Activated naive CD8-positive, alpha-beta T cell treated with anti-CD3 and anti-CD28 coated beads, Interleukin-2, amount 10 ng/mL, durations not matched to agents 7 days and 5 days (primary cell): ENCODE results near the gene AKR7A2. TPM values are rescaled to one million over a fixed set of nuclear protein-coding genes. Genes with fewer than 3 reads are reported as not detected.

Experiments used
- ATAC-seq: fragments of 150-1000 bp; cut with Tn5 transposase; one replicate; pipeline ENCODE4 v1.10.0; 2021; ENCODE audit warnings: low read depth, moderate library complexity
- POLR2A ChIA-PET: fragments of 350-600 bp; sonication (Branson Sonifier 250); formaldehyde crosslinking; loops from one replicate; lab custom pipeline; 2021; ENCODE audit warnings: antibody characterized with exemption; lab: Charles Lee
- DNase-seq: peaks from one replicate; pipeline ENCODE4 v3.0.0; 2021
- H3K27ac Mint-ChIP-seq: one replicate; pipeline ENCODE4 v1.8.0; 2022; ENCODE audit warnings: mild to moderate bottlenecking, mixed read lengths
- H3K27me3 Mint-ChIP-seq: one replicate; pipeline ENCODE4 v1.8.0; 2022; ENCODE audit warnings: mild to moderate bottlenecking, moderate library complexity, mixed read lengths
- H3K36me3 Mint-ChIP-seq: one replicate; pipeline ENCODE4 v1.8.0; 2021; ENCODE audit warnings: mild to moderate bottlenecking, mixed read lengths
- H3K4me1 Mint-ChIP-seq: one replicate; pipeline ENCODE4 v1.8.0; 2021; ENCODE audit warnings: mixed read lengths
- H3K4me3 Mint-ChIP-seq: one replicate; pipeline ENCODE4 v1.8.0; 2022; ENCODE audit warnings: mild to moderate bottlenecking, moderate library complexity, mixed read lengths
- H3K9me3 Mint-ChIP-seq: one replicate; pipeline ENCODE4 v1.8.0; 2021; ENCODE audit warnings: mixed read lengths
- total RNA-seq, 2 experiments: library from RNA; stranded (reverse); gene quantifications; one replicate each; pipeline ENCODE4 v1.2.3, GENCODE V29; 2021

The AKR7A2 gene
- total RNA-seq, 2 experiments from 2014 or later: 48.5 to 49.6 TPM

DNA sequence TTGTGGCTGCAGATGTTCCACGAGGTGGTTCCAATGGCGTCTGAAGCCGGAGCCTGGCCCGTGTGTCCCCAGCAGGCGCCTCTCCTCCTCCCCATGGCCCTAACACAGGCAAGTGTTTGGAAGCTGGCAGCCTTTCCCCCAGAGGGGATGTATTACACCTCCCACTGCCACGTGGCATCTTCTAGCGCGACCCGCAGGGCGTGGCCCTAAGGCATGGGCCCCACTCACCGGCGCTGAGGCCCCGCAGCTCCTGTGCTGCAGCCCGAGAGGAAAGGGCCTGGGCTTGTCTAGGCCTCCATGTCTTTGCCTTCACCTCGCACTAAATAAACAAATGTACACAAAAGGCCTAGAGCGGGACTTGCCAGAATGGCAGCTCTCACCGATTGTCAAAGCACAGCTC is 38.1 kb upstream of the AKR7A2 start:
- Mint-ChIP-seq H3K9me3 (no peaks in the 10 kb centered on the region), H3K27me3 (no peaks in the 10 kb centered on the region), H3K27ac (no peak overlapping the region), H3K36me3 (peaks cover 7% of the 10 kb centered on the region), H3K4me1 (no peaks in the 10 kb centered on the region), H3K4me3 (no peak overlapping the region)
- DNase-seq: no peak
- no peak for ATAC-seq
- POLR2A ChIA-PET: no interaction called here

GRCh38 chr1:19348441-19349198 is 36.7 kb upstream of the AKR7A2 start:
- H3K36me3 Mint-ChIP-seq: peaks cover 11% of the 10 kb centered on the region
- no peaks in the 10 kb centered on the region for H3K27me3 Mint-ChIP-seq
- no peak overlapping the region for H3K4me3 Mint-ChIP-seq
- ATAC-seq: no peak
- peak overlapping the region; percentile 65 for H3K27ac Mint-ChIP-seq
- POLR2A ChIA-PET: no interaction called here
- H3K4me1 Mint-ChIP-seq: no peaks in the 10 kb centered on the region
- DNase-seq: no peak
- H3K9me3 Mint-ChIP-seq: no peaks in the 10 kb centered on the region

GRCh38 chr1:19347533-19348172 is 35.7 kb upstream of the AKR7A2 start:
- no peaks in the 10 kb centered on the region for H3K4me1 Mint-ChIP-seq
- H3K27me3 Mint-ChIP-seq: no peaks in the 10 kb centered on the region
- ATAC-seq (no peak), DNase-seq (no peak)
- peaks cover 10% of the 10 kb centered on the region for H3K36me3 Mint-ChIP-seq
- no peak overlapping the region for H3K27ac Mint-ChIP-seq
- no peak overlapping the region for H3K4me3 Mint-ChIP-seq
- H3K9me3 Mint-ChIP-seq: no peaks in the 10 kb centered on the region
- POLR2A ChIA-PET: interaction anchor here (0.6 kb wide), 1 partner anchor 94 kb away, joined by 3 read pairs; no protein-coding TSS in a partner anchor

GRCh38 chr1:19346026-19346425 is 34.1 kb upstream of the AKR7A2 start:
- peaks cover 13% of the 10 kb centered on the region for H3K36me3 Mint-ChIP-seq
- no peaks in the 10 kb centered on the region for H3K27me3 Mint-ChIP-seq
- H3K27ac Mint-ChIP-seq: no peak overlapping the region
- no peaks in the 10 kb centered on the region for H3K9me3 Mint-ChIP-seq
- DNase-seq (no peak), ATAC-seq (no peak)
- no peak overlapping the region for H3K4me3 Mint-ChIP-seq
- peaks cover 2% of the 10 kb centered on the region for H3K4me1 Mint-ChIP-seq
- POLR2A ChIA-PET: interaction anchor here (0.6 to 0.8 kb wide), 2 partner anchors 16 to 159 kb away, joined by 3 read pairs; no protein-coding TSS in a partner anchor

DNA sequence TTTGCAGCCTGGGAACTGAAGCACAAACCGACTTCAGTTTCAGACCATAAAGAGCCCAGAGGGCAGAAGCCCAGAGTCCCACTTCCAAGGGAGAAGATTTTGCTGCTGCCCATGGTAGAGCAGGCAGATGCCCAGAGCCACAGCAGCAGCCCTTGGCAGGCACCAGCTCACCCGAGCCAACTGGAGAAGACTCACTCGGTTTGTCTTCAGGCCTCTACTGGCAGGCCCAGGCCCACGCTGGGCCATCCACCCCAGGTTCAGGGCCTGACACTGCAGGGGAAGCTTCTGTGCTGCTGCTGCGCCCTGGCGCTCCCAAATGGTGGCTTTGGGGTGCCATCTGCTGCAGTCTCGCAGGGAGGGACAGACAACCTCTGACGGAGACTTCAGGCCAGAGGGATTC is 33.4 kb upstream of the AKR7A2 start:
- no peaks in the 10 kb centered on the region for H3K9me3 Mint-ChIP-seq
- POLR2A ChIA-PET: interaction anchor here (0.8 kb wide), 1 partner anchor 15 kb away, joined by 3 read pairs; no protein-coding TSS in a partner anchor
- H3K27ac Mint-ChIP-seq: no peak overlapping the region
- H3K27me3 Mint-ChIP-seq: no peaks in the 10 kb centered on the region
- peaks cover 13% of the 10 kb centered on the region for H3K36me3 Mint-ChIP-seq
- no peak overlapping the region for H3K4me3 Mint-ChIP-seq
- ATAC-seq: no peak
- DNase-seq: no peak
- H3K4me1 Mint-ChIP-seq: peaks cover 2% of the 10 kb centered on the region

- ATAC-seq: no peak
- H3K4me3 Mint-ChIP-seq: no peak overlapping the region
- H3K27ac Mint-ChIP-seq: no peak overlapping the region
- H3K36me3 Mint-ChIP-seq: peaks cover 11% of the 10 kb centered on the region
- H3K27me3 Mint-ChIP-seq: no peaks in the 10 kb centered on the region
- no peaks in the 10 kb centered on the region for H3K9me3 Mint-ChIP-seq
- POLR2A ChIA-PET: no interaction called here
- DNase-seq: no peak
- H3K4me1 Mint-ChIP-seq: peaks cover 2% of the 10 kb centered on the region
These were observed 32.9 kb upstream of the AKR7A2 start for GRCh38 chr1:19344831-19345230.

DNA sequence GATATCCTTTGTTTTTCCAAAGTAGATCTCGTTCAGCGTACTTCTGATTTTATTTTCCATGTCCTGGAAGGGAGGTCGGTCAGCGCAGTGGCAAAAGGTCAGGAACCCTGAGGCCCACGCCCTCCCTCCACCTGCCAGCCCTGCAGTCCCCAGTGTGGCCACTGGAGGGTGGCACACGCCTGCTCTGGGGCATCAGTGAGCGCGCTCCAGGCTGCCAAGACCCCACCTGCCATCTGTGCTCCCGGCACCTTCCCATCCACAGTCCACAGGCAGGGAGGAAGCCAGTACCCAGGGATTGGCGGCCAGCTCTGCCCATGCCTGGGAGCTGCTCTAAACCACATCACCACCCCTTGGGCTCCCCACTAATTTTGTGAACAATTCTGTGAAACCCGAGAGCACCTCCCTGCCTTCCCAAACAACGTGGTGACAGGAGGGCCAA is 32.4 kb upstream of the AKR7A2 start:
- no peaks in the 10 kb centered on the region for H3K9me3 Mint-ChIP-seq
- ATAC-seq (peak; percentile 58), DNase-seq (peak; percentile 71)
- H3K4me1 Mint-ChIP-seq: peaks cover 2% of the 10 kb centered on the region
- POLR2A ChIA-PET: no interaction called here
- H3K27ac Mint-ChIP-seq: no peak overlapping the region
- peaks cover 11% of the 10 kb centered on the region for H3K36me3 Mint-ChIP-seq
- H3K4me3 Mint-ChIP-seq: no peak overlapping the region
- no peaks in the 10 kb centered on the region for H3K27me3 Mint-ChIP-seq

- peaks cover 2% of the 10 kb centered on the region for H3K4me1 Mint-ChIP-seq
- H3K27ac Mint-ChIP-seq: no peak overlapping the region
- H3K9me3 Mint-ChIP-seq: no peaks in the 10 kb centered on the region
- H3K27me3 Mint-ChIP-seq: no peaks in the 10 kb centered on the region
- peaks cover 15% of the 10 kb centered on the region for H3K36me3 Mint-ChIP-seq
- H3K4me3 Mint-ChIP-seq: no peak overlapping the region
- no peak for ATAC-seq
- DNase-seq: no peak
- POLR2A ChIA-PET: no interaction called here
These were observed 31.8 kb upstream of the AKR7A2 start for GRCh38 chr1:19343617-19344350.

GRCh38 chr1:19342894-19343616 is 31.1 kb upstream of the AKR7A2 start:
- no peak overlapping the region for H3K4me3 Mint-ChIP-seq

DNA sequence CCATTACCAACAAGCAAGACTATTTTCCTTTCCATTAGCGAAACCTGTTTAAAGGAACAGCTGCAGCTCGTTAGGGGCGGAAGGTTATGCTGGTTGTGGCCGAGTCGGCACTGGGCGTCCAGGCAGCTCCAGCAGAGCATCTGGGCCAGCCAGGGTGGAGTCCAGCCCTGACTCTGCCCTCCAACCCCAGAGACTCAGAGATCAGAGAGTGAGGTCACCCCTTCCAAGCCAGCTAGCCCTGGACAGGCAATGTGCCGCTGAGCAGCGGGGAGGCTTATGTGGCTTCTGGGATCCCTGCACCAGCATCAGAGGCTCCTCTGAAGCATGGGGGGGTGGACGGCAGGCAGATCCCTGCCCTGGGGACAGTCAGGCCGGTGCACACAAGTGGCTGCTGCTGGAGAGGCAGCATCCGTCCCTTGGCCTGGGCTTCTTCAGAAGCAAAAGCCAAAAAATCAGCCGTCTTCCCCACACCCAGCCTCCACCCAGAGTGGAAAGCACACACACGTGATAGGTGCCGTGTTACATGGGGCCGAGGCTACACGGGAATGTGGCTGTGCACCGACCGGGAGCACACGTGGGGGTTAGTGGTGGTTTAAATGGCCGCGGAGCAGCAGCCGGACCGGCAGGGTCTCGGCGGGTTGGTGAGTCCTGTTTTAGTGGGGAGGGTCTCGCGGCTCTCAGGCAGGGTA is 30.3 kb upstream of the AKR7A2 start:
- Mint-ChIP-seq H3K27ac (no peak overlapping the region), H3K4me1 (peaks cover 2% of the 10 kb centered on the region), H3K36me3 (peaks cover 18% of the 10 kb centered on the region), H3K27me3 (no peaks in the 10 kb centered on the region), H3K9me3 (no peaks in the 10 kb centered on the region), H3K4me3 (no peak overlapping the region)
- DNase-seq (no peak), ATAC-seq (no peak)
- POLR2A ChIA-PET: no interaction called here

More at GRCh38 chr1:19342894-19343616, 31.1 kb upstream of the AKR7A2 start:
- DNase-seq (no peak), ATAC-seq (no peak)
- H3K36me3 Mint-ChIP-seq: peaks cover 15% of the 10 kb centered on the region
- H3K4me1 Mint-ChIP-seq: peaks cover 2% of the 10 kb centered on the region
- H3K27me3 Mint-ChIP-seq: no peaks in the 10 kb centered on the region
- H3K27ac Mint-ChIP-seq: no peak overlapping the region
- POLR2A ChIA-PET: no interaction called here
- H3K9me3 Mint-ChIP-seq: no peaks in the 10 kb centered on the region

DNA sequence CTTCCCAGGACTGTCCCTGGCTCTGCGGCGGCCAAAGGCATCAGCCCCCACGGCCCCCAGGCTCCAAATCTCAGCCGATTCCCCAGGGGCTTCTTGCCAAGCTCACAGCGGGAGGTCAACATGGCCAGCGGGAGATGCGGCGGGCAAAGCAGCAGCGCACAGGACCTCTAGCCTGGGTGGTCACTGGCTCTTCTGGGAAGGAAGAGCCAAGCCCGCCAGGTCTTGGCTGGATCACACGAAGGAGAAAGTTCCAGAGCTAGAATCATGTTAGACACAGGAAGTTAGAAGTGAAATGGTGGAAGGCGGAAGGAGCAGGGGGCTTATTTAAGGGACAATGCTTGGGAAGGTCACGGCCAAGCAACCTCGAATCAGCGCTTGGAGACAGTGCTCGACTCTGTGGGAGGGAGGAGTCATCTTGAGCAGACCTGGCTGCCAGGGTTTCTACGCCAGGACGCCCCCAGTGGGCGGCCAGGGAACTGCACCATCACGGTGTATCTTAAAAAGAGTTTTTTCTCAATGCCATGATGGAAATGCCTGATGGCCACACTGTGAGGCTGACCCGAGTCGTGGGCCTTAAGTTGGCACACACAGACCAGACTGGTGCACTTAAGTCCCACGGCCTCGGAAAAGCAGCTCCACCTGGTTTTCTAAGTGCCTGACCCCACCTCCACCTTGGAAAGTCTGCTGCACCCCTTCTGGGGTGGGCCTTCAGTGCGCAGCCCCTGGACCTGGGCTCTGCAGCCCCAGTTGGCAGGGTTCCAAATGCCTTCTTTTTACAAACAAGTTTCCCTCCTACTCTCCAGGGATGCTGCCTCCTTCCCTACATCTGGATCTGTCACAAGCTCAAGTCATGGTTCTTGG is 29.5 kb upstream of the AKR7A2 start:
- ATAC-seq: peak; percentile 47
- Mint-ChIP-seq H3K4me3 (no peak overlapping the region), H3K27ac (no peak overlapping the region), H3K27me3 (no peaks in the 10 kb centered on the region), H3K4me1 (peaks cover 2% of the 10 kb centered on the region), H3K36me3 (peaks cover 18% of the 10 kb centered on the region), H3K9me3 (no peaks in the 10 kb centered on the region)
- POLR2A ChIA-PET: no interaction called here
- peak; percentile 81 for DNase-seq

DNA sequence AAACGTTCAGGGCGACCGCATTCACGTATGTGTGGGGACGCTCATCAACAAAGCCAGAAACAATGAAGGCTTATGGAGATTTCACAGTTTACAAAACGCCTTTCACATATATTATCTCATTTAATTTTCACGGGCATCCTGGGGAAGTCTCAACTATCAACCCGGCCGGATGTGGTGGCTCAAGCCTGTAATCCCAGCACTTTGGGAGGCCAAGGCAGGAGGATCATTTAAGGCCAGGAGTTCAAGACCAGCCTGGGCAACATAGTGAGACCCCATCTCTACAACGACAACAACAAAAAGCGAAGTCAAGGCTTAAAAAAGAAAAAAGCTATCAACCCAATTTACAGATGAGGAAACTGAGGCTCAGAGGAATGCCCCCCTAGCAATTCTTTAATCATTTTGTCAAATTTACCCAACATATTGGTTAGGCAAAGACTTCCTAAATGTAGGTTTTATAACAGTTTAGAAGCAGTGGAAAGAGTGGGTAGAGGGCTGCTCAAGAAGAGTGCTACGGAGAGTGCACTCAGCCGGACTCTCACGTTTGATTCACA is 28.5 kb upstream of the AKR7A2 start:
- ATAC-seq (no peak), DNase-seq (no peak)
- Mint-ChIP-seq H3K9me3 (no peaks in the 10 kb centered on the region), H3K27me3 (no peaks in the 10 kb centered on the region), H3K4me3 (no peak overlapping the region), H3K36me3 (peaks cover 18% of the 10 kb centered on the region), H3K27ac (no peak overlapping the region), H3K4me1 (peaks cover 2% of the 10 kb centered on the region)
- POLR2A ChIA-PET: no interaction called here
